Adrenal gland (tissue), 12 donors: ENCODE data around the gene ABLIM1. TPM values are rescaled to one million over a fixed set of nuclear protein-coding genes. Genes with fewer than 3 reads are reported as not detected.
A peak's percentile ranks its signal among the peaks of the same experiment; 100 is the strongest.

Experiments used
- DNase-seq, 7 donors: peaks; one replicate each; pipeline ENCODE4 v3.0.0-alpha.2; 2019 to 2020
- H3K27ac ChIP-seq, 5 donors: fragments of 200-600 bp; sonication (generic) in 4 of 5; 1 replicate in 3 of 5; 2 replicates in 2 of 5; pipeline versions ENCODE4 v1.5.1 to v1.8.0; 2016 to 2020; ENCODE audit warnings: mild to moderate bottlenecking in 1 of 5
- H3K27me3 ChIP-seq: fragments of 200-600 bp; 2 replicates; pipeline ENCODE4 v1.8.0; 2021
- H3K36me3 ChIP-seq, 2 donors: fragments of 200-600 bp; replicated peaks in 1 of 2; 1 replicate in 1 of 2; 2 replicates in 1 of 2; pipeline versions ENCODE4 v1.5.1 to v1.8.0; 2018 to 2022
- H3K4me1 ChIP-seq, 2 donors: fragments of 200-600 bp; replicated peaks in 1 of 2; 1 replicate in 1 of 2; 2 replicates in 1 of 2; pipeline versions ENCODE4 v1.5.1 to v1.8.0; 2018 to 2021
- H3K4me3 ChIP-seq, 4 donors: fragments of 200-600 bp; sonication (generic) in 3 of 4; one replicate each; pipeline ENCODE4 v1.5.1; 2016 to 2018
- H3K9me3 ChIP-seq, 3 donors: fragments of 200-600 bp; sonication (generic) in 1 of 3; replicated peaks in 1 of 3; 1 replicate in 2 of 3; 2 replicates in 1 of 3; pipeline versions ENCODE4 v1.5.1 to v1.8.0; 2016 to 2021
- POLR2A ChIP-seq, 2 donors: fragments of 450-650 bp; IDR thresholded peaks; one replicate each; pipeline ENCODE4 v1.6.1; 2017; ENCODE audit warnings: antibody characterized with exemption in 2 of 2, mild to moderate bottlenecking in 2 of 2, moderate library complexity in 1 of 2
- WGBS, 4 donors: extraction: QIAGEN DNeasy Blood & Tissue Kit in 2 of 4; methylation state at CpG; one replicate each; pipeline versions ENCODE4 v1.1.5 to v1.1.7; 2013 to 2017; 5-methylcytosine and 5-hydroxymethylcytosine counted together
- intact Hi-C, 2 donors: fragments of 100-400 bp; cut with DNase I; formaldehyde crosslinking; loops; one replicate each; pipeline versions ENCODE4 v1.14.1 to v1.15.0; 2022 to 2023
- polyA plus RNA-seq, 3 donors: library from polyadenylated mRNA; stranded (reverse); fragments of 200-250 nt in 2 of 3; fragments of 350-450 nt in 1 of 3; fragmentation: Illumina TruSeq in 1 of 3; extraction: RNeasy Lipid Tissue Mini Kit (QIAGEN cat#74804) in 1 of 3; gene quantifications; one replicate each; pipeline ENCODE4 v1.2.3, GENCODE V29; 2013 to 2014
- total RNA-seq, 9 donors: library from RNA; depleted of rRNA in 4 of 9; stranded (reverse); fragments of >200 nt in 4 of 9; fragments of 120-200 nt in 1 of 9; fragmentation: NEBNext Ultra II Directional in 1 of 9; extraction: Animal tissue kit (Norgen Biotek cat#: 25700) in 1 of 9; gene quantifications; one replicate each; pipeline versions ENCODE4 v1.1.0 to v1.2.4, GENCODE V29; 2013 to 2023
- TF ChIP-seq, protein P1 (sequence below), 6 experiments: fragments of 450-650 bp in 4 of 6; fragments of 200-600 bp in 2 of 6; sonication (generic) in 1 of 6; IDR thresholded peaks; 1 replicate in 5 of 6; 2 replicates in 1 of 6; pipeline versions ENCODE4 v1.5.1 to v1.8.0; 2016 to 2021; ENCODE audit warnings: antibody characterized with exemption in 6 of 6, mild to moderate bottlenecking in 2 of 6, moderate library complexity in 1 of 6
- donor health status: healthy with polysubstance abuse.
- donor health status: Bipolar disorder and iron deficiency.
- donor health status: DM: yes; HTN: yes; CAD: no.
- donor health status: DM: no; HTN: no; CAD: no.
- donor health status: DM: no; HTN: no; CAD: no.
- donor health status: DM: yes; HTN: yes; CAD: no.

The ABLIM1 gene
- total and polyA plus RNA-seq, 12 donors: 7.9 to 430 (median 185) TPM

DNA sequence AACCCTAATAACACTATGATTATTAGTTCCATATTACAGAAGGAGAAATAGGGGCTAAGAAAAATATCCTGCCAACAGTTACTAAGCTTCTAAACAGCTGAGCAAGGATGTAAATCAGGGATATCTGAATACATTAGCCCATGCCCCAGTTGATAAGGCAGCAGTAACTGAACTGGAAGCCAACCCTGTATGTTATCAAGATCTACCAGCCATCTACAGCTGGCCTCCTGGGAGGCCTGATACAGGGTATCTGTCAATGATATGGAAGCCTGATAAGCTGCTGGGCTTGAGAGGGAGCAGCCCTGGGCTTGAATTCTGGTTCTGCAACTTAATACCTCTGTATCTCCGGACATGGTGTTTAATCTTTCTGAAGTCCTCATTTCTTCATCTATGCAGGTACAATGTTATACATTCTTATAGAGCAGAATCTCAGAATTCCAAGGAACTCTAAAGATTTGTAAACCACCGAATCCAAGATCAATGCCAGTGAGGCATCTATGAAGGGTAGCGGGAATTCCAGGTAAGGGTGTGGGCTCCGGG, 215.9 kb downstream of the ABLIM1 start:
- WGBS, 4 donors: 72 to 95% (median 79%) methylated on average over 4 of the region's 4 CpGs
- no peak for DNase-seq
- Histone ChIP-seq H3K36me3 (peaks cover 0 to 62% of the 10 kb centered on the region in 2 donors), H3K27me3 (no peaks in the 10 kb centered on the region), H3K27ac (no peak overlapping the region), H3K4me1 (peaks cover 0 to 10% of the 10 kb centered on the region in 2 donors), H3K4me3 (no peak overlapping the region), H3K9me3 (no peaks in the 10 kb centered on the region)
- TF ChIP-seq POLR2A (IDR thresholded peaks at IDR 0.05): no peak
- TF ChIP-seq, protein P1, sequence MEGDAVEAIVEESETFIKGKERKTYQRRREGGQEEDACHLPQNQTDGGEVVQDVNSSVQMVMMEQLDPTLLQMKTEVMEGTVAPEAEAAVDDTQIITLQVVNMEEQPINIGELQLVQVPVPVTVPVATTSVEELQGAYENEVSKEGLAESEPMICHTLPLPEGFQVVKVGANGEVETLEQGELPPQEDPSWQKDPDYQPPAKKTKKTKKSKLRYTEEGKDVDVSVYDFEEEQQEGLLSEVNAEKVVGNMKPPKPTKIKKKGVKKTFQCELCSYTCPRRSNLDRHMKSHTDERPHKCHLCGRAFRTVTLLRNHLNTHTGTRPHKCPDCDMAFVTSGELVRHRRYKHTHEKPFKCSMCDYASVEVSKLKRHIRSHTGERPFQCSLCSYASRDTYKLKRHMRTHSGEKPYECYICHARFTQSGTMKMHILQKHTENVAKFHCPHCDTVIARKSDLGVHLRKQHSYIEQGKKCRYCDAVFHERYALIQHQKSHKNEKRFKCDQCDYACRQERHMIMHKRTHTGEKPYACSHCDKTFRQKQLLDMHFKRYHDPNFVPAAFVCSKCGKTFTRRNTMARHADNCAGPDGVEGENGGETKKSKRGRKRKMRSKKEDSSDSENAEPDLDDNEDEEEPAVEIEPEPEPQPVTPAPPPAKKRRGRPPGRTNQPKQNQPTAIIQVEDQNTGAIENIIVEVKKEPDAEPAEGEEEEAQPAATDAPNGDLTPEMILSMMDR (IDR thresholded peaks at IDR 0.05): no peak
- intact Hi-C loops: no loop called here

DNA sequence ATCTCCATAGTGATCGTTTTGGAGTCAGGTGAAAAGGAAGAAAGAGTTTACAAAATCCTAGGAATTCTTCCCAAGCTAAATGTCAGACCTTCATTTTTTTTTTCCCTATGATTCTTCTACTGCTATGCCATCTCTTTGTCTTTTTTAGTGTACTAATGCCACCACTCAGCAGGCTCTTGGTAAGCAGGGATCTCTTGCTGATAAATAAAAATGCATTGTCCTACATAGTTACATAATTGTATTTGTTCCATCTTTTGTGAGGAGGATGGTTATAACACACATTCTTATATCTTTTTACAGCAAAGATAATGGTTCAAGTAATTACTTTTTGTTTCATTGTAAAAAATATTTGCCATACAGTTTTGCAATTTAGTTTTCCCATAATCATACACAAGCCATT, 217.0 kb downstream of the ABLIM1 start:
- no peak for DNase-seq
- H3K27me3 ChIP-seq: no peaks in the 10 kb centered on the region
- intact Hi-C loops: no loop called here
- no peak overlapping the region for H3K4me3 ChIP-seq
- H3K36me3 ChIP-seq: peaks cover 0 to 70% of the 10 kb centered on the region in 2 donors
- no peaks in the 10 kb centered on the region for H3K9me3 ChIP-seq
- H3K27ac ChIP-seq: no peak overlapping the region
- H3K4me1 ChIP-seq: no peaks in the 10 kb centered on the region
- TF ChIP-seq, protein P1 (IDR thresholded peaks at IDR 0.05): no peak
- TF ChIP-seq POLR2A (IDR thresholded peaks at IDR 0.05): no peak
- WGBS, 4 donors: 82 to 100% (median 90%) methylated on average over 1 of the region's 1 CpG

DNA sequence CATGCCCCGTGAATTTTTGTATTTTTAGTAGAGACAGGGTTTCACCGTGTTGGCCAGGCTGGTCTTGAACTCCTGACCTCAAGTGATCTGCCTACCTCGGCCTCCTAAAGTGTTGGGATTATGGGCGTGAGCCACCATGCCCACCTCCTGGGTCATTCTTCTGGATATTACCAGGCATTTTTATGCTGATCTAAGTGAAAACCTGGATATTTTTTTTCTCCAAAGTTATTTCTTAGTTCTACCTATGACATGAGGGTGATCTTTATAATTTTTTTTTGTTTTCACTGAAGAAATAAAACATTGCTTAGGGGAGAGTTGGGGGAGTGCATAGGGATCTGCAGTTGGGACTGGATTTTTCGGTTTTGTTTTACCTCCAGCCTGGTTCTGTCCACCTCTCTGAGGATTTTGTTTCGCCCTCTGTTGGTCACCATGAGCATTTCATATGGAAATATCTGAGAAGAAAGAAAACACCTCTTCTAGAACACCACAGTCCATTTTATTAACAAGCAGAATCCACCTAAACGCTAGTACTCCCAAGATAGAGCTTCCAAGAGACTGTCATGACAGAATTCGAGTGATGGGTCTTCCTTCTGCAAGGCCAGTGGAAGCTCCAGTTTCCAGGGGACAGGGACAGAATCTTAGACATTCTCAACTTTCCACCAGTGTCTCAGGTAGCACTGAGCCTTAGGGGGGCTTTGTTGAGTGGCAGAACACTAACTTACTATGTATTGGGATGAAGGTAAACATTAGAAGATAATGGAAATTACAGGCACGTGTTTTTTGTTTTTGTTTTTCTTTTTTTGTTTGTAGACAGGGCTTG, 220.4 kb downstream of the ABLIM1 start:
- Histone ChIP-seq H3K9me3 (no peaks in the 10 kb centered on the region), H3K27me3 (no peaks in the 10 kb centered on the region), H3K4me3 (no peak overlapping the region), H3K4me1 (no peaks in the 10 kb centered on the region), H3K36me3 (peaks cover 0 to 77% of the 10 kb centered on the region in 2 donors), H3K27ac (no peak overlapping the region)
- intact Hi-C loops: loop anchor here in 1 of 2 donors (10.0 kb wide), 1 partner anchor 133 kb away; no protein-coding TSS in a partner anchor
- TF ChIP-seq POLR2A (IDR thresholded peaks at IDR 0.05): no peak
- TF ChIP-seq, protein P1 (IDR thresholded peaks at IDR 0.05): peak in 4 of 6 experiments; percentile 19 to 45 (median 32)
- 86 to 88% (median 86%) methylated on average over 9 of the region's 9 CpGs for WGBS, 4 donors
- no peak for DNase-seq

DNA sequence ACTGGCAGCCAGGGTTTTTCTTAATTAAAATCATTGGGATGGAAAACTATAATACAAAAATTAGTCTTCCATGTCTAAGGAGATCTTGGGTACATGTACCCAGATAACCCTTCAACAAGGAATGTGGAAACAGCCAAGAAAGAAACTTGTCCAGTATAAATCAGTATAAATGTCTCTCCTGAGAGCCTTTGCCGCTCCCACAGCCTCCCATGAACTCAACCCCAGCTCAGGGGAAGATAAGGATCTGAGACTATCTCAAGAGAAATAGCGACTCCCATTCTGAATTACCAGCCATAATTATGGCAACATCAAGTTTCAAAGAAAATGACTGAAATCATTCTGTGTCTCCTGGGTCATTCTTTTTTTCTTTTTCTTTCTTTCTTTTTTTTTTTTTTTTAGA, 221.1 kb downstream of the ABLIM1 start:
- peaks cover 0 to 75% of the 10 kb centered on the region in 2 donors for H3K36me3 ChIP-seq
- 76 to 81% (median 76%) methylated on average over 2 of the region's 2 CpGs for WGBS, 4 donors

More for the DNA sequence above, 221.1 kb downstream of the ABLIM1 start:
- H3K27ac ChIP-seq: no peak overlapping the region
- TF ChIP-seq, protein P1 (IDR thresholded peaks at IDR 0.05): no peak
- no peak for TF ChIP-seq POLR2A (IDR thresholded peaks at IDR 0.05)
- H3K4me1 ChIP-seq: no peaks in the 10 kb centered on the region
- no peak for DNase-seq
- H3K27me3 ChIP-seq: no peaks in the 10 kb centered on the region
- intact Hi-C loops: loop anchor here in 1 of 2 donors (10.0 kb wide), 1 partner anchor 132 kb away; no protein-coding TSS in a partner anchor
- no peaks in the 10 kb centered on the region for H3K9me3 ChIP-seq
- no peak overlapping the region for H3K4me3 ChIP-seq
